IMR-90 (cell line): ENCODE data around the gene PPP6R3. TPM values are rescaled to one million over a fixed set of nuclear protein-coding genes. Genes with fewer than 3 reads are reported as not detected.

ENCODE experiments used
- ATAC-seq: fragments of 200-7000 bp; cut with Tn5 transposase; 2 replicates; pipeline ENCODE4 v1.9.1; 2020; ENCODE audit warnings: low read depth, mild to moderate bottlenecking, moderate library complexity
- BruUV-seq: library from RNA; stranded (reverse); fragments of 400-500 nt; replicated peaks from 2 replicates; lab custom pipeline; 2021; lab: Mats Ljungman, UMichigan
- CTCF ChIA-PET: fragments of 300-600 bp; formaldehyde crosslinking; extraction: SDS; loops from one replicate; lab custom pipeline; 2021; ENCODE audit warnings: antibody characterized with exemption; lab: Yijun Ruan, JAX
- POLR2A ChIA-PET: fragments of 300-600 bp; sonication (Branson Sonifier 250); formaldehyde crosslinking; loops from one replicate; lab custom pipeline; 2022; ENCODE audit warnings: antibody characterized with exemption; ENCODE audit not compliant: unreplicated experiment; lab: Charles Lee
- DNase-seq: peaks from one replicate; pipeline ENCODE4 v3.0.0; 2013
- H2AFZ ChIP-seq: replicated peaks from 2 replicates; pipeline ENCODE3; 2013; ENCODE audit warnings: low read length, mild to moderate bottlenecking; ENCODE audit not compliant: poor library complexity
- H2AK5ac ChIP-seq: 2 replicates; pipeline ENCODE4 v1.6.1; 2013; ENCODE audit warnings: low read depth, low read length, inconsistent platforms
- H2AK9ac ChIP-seq: replicated peaks from 2 replicates; pipeline ENCODE3; 2013; ENCODE audit warnings: mild to moderate bottlenecking, low read depth, low read length, moderate library complexity; ENCODE audit not compliant: poor library complexity
- H2BK120ac ChIP-seq: 2 replicates; pipeline ENCODE4 v1.6.1; 2013; ENCODE audit warnings: low read depth, low read length, inconsistent platforms
- H2BK15ac ChIP-seq: 3 replicates; pipeline ENCODE4 v1.6.1; 2013; ENCODE audit warnings: low read depth, low read length, inconsistent platforms
- H2BK20ac ChIP-seq: 2 replicates; pipeline ENCODE4 v1.6.1; 2013; ENCODE audit warnings: low read depth, mild to moderate bottlenecking, inconsistent platforms, low read length, moderate library complexity
- H2BK5ac ChIP-seq: 2 replicates; pipeline ENCODE4 v1.6.1; 2013; ENCODE audit warnings: mild to moderate bottlenecking, low read depth, low read length, inconsistent platforms; ENCODE audit not compliant: poor library complexity, severe bottlenecking
- H3K14ac ChIP-seq: replicated peaks from 2 replicates; pipeline ENCODE4 v1.6.1; 2013; ENCODE audit warnings: low read depth, low read length, inconsistent platforms
- H3K18ac ChIP-seq: 2 replicates; pipeline ENCODE4 v1.6.1; 2013; ENCODE audit warnings: low read depth, low read length, control low read depth
- H3K23ac ChIP-seq: 2 replicates; pipeline ENCODE4 v1.6.1; 2013; ENCODE audit warnings: low read depth, low read length, inconsistent platforms
- H3K27ac ChIP-seq: 2 replicates; pipeline ENCODE4 v1.5.1; 2013; ENCODE audit warnings: mild to moderate bottlenecking, control low read depth, low read length; ENCODE audit not compliant: insufficient read depth
- H3K27me3 ChIP-seq: 2 replicates; pipeline ENCODE4 v1.6.1; 2013; ENCODE audit warnings: low read length; ENCODE audit not compliant: control insufficient read depth, insufficient read depth
- H3K36me3 ChIP-seq: 2 replicates; pipeline ENCODE4 v1.6.1; 2013; ENCODE audit warnings: low read length, mixed read lengths; ENCODE audit not compliant: control insufficient read depth, insufficient read depth
- H3K4ac ChIP-seq: 2 replicates; pipeline ENCODE4 v1.6.1; 2013; ENCODE audit warnings: low read depth, low read length, inconsistent platforms
- H3K4me1 ChIP-seq: 2 replicates; pipeline ENCODE4 v1.6.1; 2013; ENCODE audit warnings: low read length, mixed read lengths; ENCODE audit not compliant: control insufficient read depth, insufficient read depth
- H3K4me2 ChIP-seq: 2 replicates; pipeline ENCODE4 v1.6.1; 2013; ENCODE audit warnings: low read depth, mild to moderate bottlenecking, control low read depth, low read length, moderate library complexity
- H3K4me3 ChIP-seq: 2 replicates; pipeline ENCODE4 v1.5.1; 2013; ENCODE audit warnings: low read depth, mild to moderate bottlenecking, control low read depth, low read length, moderate library complexity; ENCODE audit not compliant: insufficient read depth
- H3K56ac ChIP-seq: 2 replicates; pipeline ENCODE4 v1.6.1; 2013; ENCODE audit warnings: low read length, inconsistent platforms; ENCODE audit not compliant: insufficient read depth; ENCODE audit errors: extremely low read depth
- H3K79me1 ChIP-seq, 2 experiments: 2 replicates each; pipeline ENCODE4 v1.6.1; 2013; ENCODE audit warnings: low read length in 2 of 2, inconsistent platforms in 1 of 2, low read depth in 1 of 2
- H3K9ac ChIP-seq: 2 replicates; pipeline ENCODE4 v1.6.1; 2013; ENCODE audit warnings: low read depth, low read length, control low read depth
- H3K9me1 ChIP-seq: 2 replicates; pipeline ENCODE4 v1.6.1; 2013; ENCODE audit warnings: low read length, inconsistent platforms; ENCODE audit not compliant: insufficient read depth
- H3K9me3 ChIP-seq: 2 replicates; pipeline ENCODE4 v1.6.1; 2013; ENCODE audit warnings: low read length; ENCODE audit not compliant: control insufficient read depth, insufficient read depth
- H4K20me1 ChIP-seq: 2 replicates; pipeline ENCODE4 v1.6.1; 2013; ENCODE audit warnings: low read length, inconsistent platforms; ENCODE audit not compliant: insufficient read depth
- H4K5ac ChIP-seq: 2 replicates; pipeline ENCODE4 v1.6.1; 2013; ENCODE audit warnings: mild to moderate bottlenecking, low read depth, low read length, control low read depth
- H4K8ac ChIP-seq, 2 experiments: 2 replicates each; pipeline ENCODE4 v1.6.1; 2013; ENCODE audit warnings: low read depth in 2 of 2, low read length in 2 of 2, control low read depth in 1 of 2, inconsistent platforms in 1 of 2
- H4K91ac ChIP-seq: 2 replicates; pipeline ENCODE4 v1.6.1; 2013; ENCODE audit warnings: low read depth, low read length, inconsistent platforms; ENCODE audit not compliant: insufficient read depth
- BHLHE40 ChIP-seq: fragments of 150-350 bp; IDR thresholded peaks from 2 replicates; pipeline ENCODE4 v1.6.1; 2016; ENCODE audit warnings: mild to moderate bottlenecking, low read depth, low read length
- CEBPB ChIP-seq: IDR thresholded peaks from 2 replicates; pipeline ENCODE4 v1.6.1; 2012; ENCODE audit warnings: low read depth, low read length, improper control_type of control experiment
- FOS ChIP-seq: fragments of 150-350 bp; IDR thresholded peaks from 2 replicates; pipeline ENCODE4 v1.6.1; 2016; ENCODE audit warnings: low read depth, low read length
- RCOR1 ChIP-seq: IDR thresholded peaks from 2 replicates; pipeline ENCODE4 v1.6.1; 2012; ENCODE audit warnings: mild to moderate bottlenecking, low read length, improper control_type of control experiment; ENCODE audit not compliant: insufficient replicate concordance
- WGBS, 2 experiments: methylation state at CpG; one replicate each; pipeline versions ENCODE4 v1.1.5 to v1.1.7; 2013; ENCODE audit warnings: missing lambda C conversion rate in 2 of 2; ENCODE audit not compliant: insufficient read length in 1 of 2; ENCODE audit errors: extremely low coverage in 2 of 2; 5-methylcytosine and 5-hydroxymethylcytosine counted together
- dilution Hi-C: fragments of 300-500 bp; cut with HindIII; formaldehyde crosslinking; loops from one replicate; pipeline ENCODE4 v1.14.3; 2018; ENCODE audit warnings: low sequenced_read_pairs; ENCODE audit not compliant: unreplicated experiment
- in situ Hi-C: fragments of 300-500 bp; cut with MboI; formaldehyde crosslinking; loops from 3 replicates; pipeline ENCODE4 v1.14.3; 2019; ENCODE audit warnings: low sequenced_read_pairs, inconsistent platforms, mixed read lengths
- intact Hi-C: fragments of 100-400 bp; cut with micrococcal nuclease; formaldehyde crosslinking; loops from 2 replicates; pipeline ENCODE4 v1.10.0; 2022
- polyA plus RNA-seq, 3 experiments: library from polyadenylated mRNA; depleted of rRNA; stranded (reverse); fragments of >200 nt; gene quantifications; 2 replicates each; pipeline ENCODE4 v1.2.3, GENCODE V29; 2012; ENCODE audit warnings: low replicate concordance in 1 of 3
- total RNA-seq: library from RNA; depleted of rRNA; stranded (reverse); fragments of >200 nt; gene quantifications from 2 replicates; pipeline ENCODE4 v1.2.3, GENCODE V29; 2012

The PPP6R3 gene
- total and polyA plus RNA-seq, 2 of the 4 experiments (the other 2 are of a cell fraction), result 29.0 to 123 TPM

DNA sequence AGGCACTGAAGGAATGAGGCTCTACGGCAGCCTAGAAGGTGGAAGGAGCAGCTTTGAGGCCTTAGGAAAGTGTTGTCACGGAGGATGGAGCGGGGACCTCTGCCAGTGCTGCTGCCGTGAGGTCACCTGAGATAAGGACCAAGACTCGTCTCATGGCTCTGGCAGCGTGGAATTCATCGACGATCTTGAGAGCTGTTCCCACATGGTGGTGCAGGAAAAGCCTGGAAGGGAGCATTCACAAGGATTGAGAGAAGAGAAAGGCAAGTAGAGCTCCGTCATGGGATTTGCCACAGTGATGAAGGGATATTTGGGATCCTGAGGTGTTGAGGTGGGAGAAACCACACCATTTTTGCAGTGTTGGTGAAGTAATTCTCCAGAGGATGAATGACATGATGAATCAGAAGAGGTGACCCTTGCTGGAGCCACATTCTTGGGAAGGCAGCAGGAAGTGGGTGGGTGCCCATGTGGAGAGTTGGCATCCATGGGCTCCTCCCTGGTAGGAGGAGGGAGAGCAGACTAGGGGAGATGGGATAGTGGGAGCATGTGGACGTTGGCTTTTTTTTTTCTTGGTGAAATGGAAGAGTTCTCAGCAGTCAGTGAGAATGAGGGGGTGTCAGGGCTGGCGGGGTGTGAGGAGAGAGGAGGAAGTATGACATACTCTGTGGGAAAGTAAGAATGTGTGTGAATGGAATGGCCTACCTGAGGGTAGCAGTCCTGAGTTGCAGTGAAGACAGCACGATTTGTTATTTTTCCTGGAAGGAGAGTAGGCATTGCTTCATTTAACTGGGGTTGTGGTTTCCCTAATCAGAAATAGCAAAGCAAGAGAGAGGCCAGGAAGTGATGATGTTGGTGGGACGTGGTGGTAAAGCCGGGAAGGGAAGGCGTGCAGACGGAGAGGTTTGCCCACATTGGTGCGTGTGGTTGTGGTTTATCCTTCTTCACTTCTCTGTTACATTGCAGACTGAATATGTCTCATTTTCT is 11.1 kb downstream of the PPP6R3 start:
- no peak overlapping the region for H3K9ac ChIP-seq
- H3K9me3 ChIP-seq, result no peaks in the 10 kb centered on the region

More for the DNA sequence above, 11.1 kb downstream of the PPP6R3 start:
- H3K4ac ChIP-seq, result no peak overlapping the region
- in situ Hi-C loops (no loop called here), intact Hi-C loops (no loop called here), dilution Hi-C loops (no loop called here)
- H2BK5ac ChIP-seq, result no peak overlapping the region
- H2AFZ ChIP-seq, result no peak overlapping the region
- DNase-seq (peak; percentile 29), ATAC-seq (no peak)
- peaks cover 34% of the 10 kb centered on the region for H3K9me1 ChIP-seq
- no peak overlapping the region for H2AK5ac ChIP-seq
- H3K27me3 ChIP-seq, result no peaks in the 10 kb centered on the region
- H3K27ac ChIP-seq, result no peak overlapping the region
- peak; percentile 16; the same call in 1 of the 2 replicates for TF ChIP-seq CEBPB
- no peak for TF ChIP-seq BHLHE40
- TF ChIP-seq FOS, result no peak
- TF ChIP-seq RCOR1, result no peak
- CTCF ChIA-PET, result no interaction called here
- H3K23ac ChIP-seq, result peak overlapping the region; percentile 8
- no peak overlapping the region for H3K56ac ChIP-seq
- no peak overlapping the region for H4K5ac ChIP-seq
- H2BK15ac ChIP-seq, result no peak overlapping the region
- WGBS, 2 experiments, result 93% methylated on average over 8 of the region's 17 CpGs; no CpG with 5 or more reads in 1 of the 2 experiments
- peak overlapping the region; percentile 7; the same call in 1 of the 2 replicates for H3K14ac ChIP-seq
- no peak overlapping the region for H2AK9ac ChIP-seq
- H2BK120ac ChIP-seq, result no peak overlapping the region
- H3K4me2 ChIP-seq, result no peak overlapping the region
- H3K79me1 ChIP-seq, result peaks cover 21 to 75% of the 10 kb centered on the region in 2 experiments
- peaks cover 8% of the 10 kb centered on the region for H3K36me3 ChIP-seq
- POLR2A ChIA-PET, result no interaction called here
- H4K91ac ChIP-seq, result no peak overlapping the region
- H3K4me1 ChIP-seq, result peaks cover 16% of the 10 kb centered on the region
- peaks cover 83% of the 10 kb centered on the region for H4K20me1 ChIP-seq
- H2BK20ac ChIP-seq, result no peak overlapping the region
- no peak overlapping the region for H3K4me3 ChIP-seq
- H3K18ac ChIP-seq, result no peak overlapping the region
- no TSS peak for BruUV-seq
- H4K8ac ChIP-seq, result no peak overlapping the region
